ENCODE results near the gene UBE2O.

- TF ChIP-seq CTCF (conservative IDR thresholded peaks at IDR 0.05) (no peak), ZFX (IDR thresholded peaks at IDR 0.05) (no peak)
These were observed 46.8 kb downstream of the UBE2O start for GRCh38 chr17:76405967-76406647.

All from C4-2B (cell line).